DND-41 (cell line): ENCODE measurements around the gene CPLANE2.

Experiments used
- CTCF ChIP-seq: IDR thresholded peaks from 2 replicates; pipeline ENCODE4 v1.5.1; 2012; ENCODE audit warnings: borderline replicate concordance, low read length, moderate library complexity, mild to moderate bottlenecking; ENCODE audit not compliant: poor library complexity, severe bottlenecking; ENCODE audit errors: extremely low read depth
- EZH2 ChIP-seq: IDR thresholded peaks from 3 replicates; pipeline ENCODE4 v1.6.1; 2012; ENCODE audit warnings: borderline replicate concordance, low read depth, mild to moderate bottlenecking, moderate library complexity, low read length, inconsistent platforms; ENCODE audit not compliant: severe bottlenecking

- TF ChIP-seq CTCF (no peak), EZH2 (no peak)
Measured at GRCh38 chr1:16254263-16254928, 17.4 kb upstream of the CPLANE2 start.
